H1 (cell line): ENCODE data around the gene IFNA17. TPM values are rescaled to one million over a fixed set of nuclear protein-coding genes. Genes with fewer than 3 reads are reported as not detected.

Experiments
- CTCF ChIA-PET: fragments of 300-600 bp; sonication (Branson Sonifier 250); formaldehyde crosslinking; loops from one replicate; lab custom pipeline; 2021; ENCODE audit not compliant: partially characterized antibody; lab: Charles Lee
- POLR2A ChIA-PET: fragments of 300-600 bp; sonication (Branson Sonifier 250); formaldehyde crosslinking; loops from one replicate; lab custom pipeline; 2021; ENCODE audit warnings: inconsistent platforms; ENCODE audit not compliant: partially characterized antibody; lab: Charles Lee
- DNase-seq, 2 experiments: peaks; one replicate each; pipeline versions ENCODE4 v3.0.0 to v3.0.0-alpha.2; 2010 to 2022; ENCODE audit warnings: low spot score in 2 of 2, low read depth in 1 of 2, mixed read lengths in 1 of 2
- FAIRE-seq: peaks from 2 replicates; lab custom pipeline; 2011; peaks lifted over from hg19 to GRCh38; lab: Jason Lieb, UNC
- H2AFZ ChIP-seq: 2 replicates; pipeline ENCODE4 v1.8.1; 2012; ENCODE audit warnings: low read length, inconsistent platforms
- H2AK5ac ChIP-seq: 2 replicates; pipeline ENCODE4 v1.6.1; 2013; ENCODE audit warnings: low read depth, low read length
- H2BK120ac ChIP-seq: replicated peaks from 2 replicates; pipeline ENCODE3; 2013; ENCODE audit warnings: low read depth, low read length, inconsistent platforms
- H2BK12ac ChIP-seq: 2 replicates; pipeline ENCODE4 v1.6.1; 2013; ENCODE audit warnings: low read depth, low read length
- H2BK15ac ChIP-seq: 2 replicates; pipeline ENCODE4 v1.6.1; 2013; ENCODE audit warnings: low read length
- H2BK20ac ChIP-seq: 2 replicates; pipeline ENCODE4 v1.6.1; 2013; ENCODE audit warnings: low read length
- H2BK5ac ChIP-seq: 2 replicates; pipeline ENCODE4 v1.6.1; 2013; ENCODE audit warnings: low read depth, low read length
- H3K14ac ChIP-seq: 2 replicates; pipeline ENCODE4 v1.6.1; 2013; ENCODE audit warnings: inconsistent platforms; ENCODE audit not compliant: insufficient read length
- H3K18ac ChIP-seq: 2 replicates; pipeline ENCODE4 v1.6.1; 2013; ENCODE audit warnings: low read length; ENCODE audit errors: extremely low read depth
- H3K23ac ChIP-seq: 2 replicates; pipeline ENCODE4 v1.6.1; 2013; ENCODE audit warnings: inconsistent platforms; ENCODE audit not compliant: insufficient read length
- H3K23me2 ChIP-seq: 2 replicates; pipeline ENCODE4 v1.6.1; 2013; ENCODE audit warnings: low read depth, low read length
- H3K27ac ChIP-seq: 2 replicates; pipeline ENCODE4 v1.6.1; 2011; ENCODE audit warnings: low read depth, low read length, inconsistent platforms
- H3K27me3 ChIP-seq, 4 experiments: replicated peaks in 1 of 4; 1 replicate in 1 of 4; 2 replicates in 3 of 4; pipeline versions ENCODE4 v1.6.1 to v1.8.1; 2011 to 2013; ENCODE audit warnings: low read length in 3 of 4, mild to moderate bottlenecking in 3 of 4, inconsistent platforms in 2 of 4, mixed read lengths in 2 of 4, moderate library complexity in 1 of 4; ENCODE audit not compliant: control insufficient read depth in 3 of 4, insufficient read depth in 3 of 4; ENCODE audit errors: extremely low read depth in 1 of 4
- H3K36me3 ChIP-seq, 4 experiments: 2 replicates each; pipeline versions ENCODE4 v1.6.1 to v1.8.1; 2011 to 2013; ENCODE audit warnings: mild to moderate bottlenecking in 4 of 4, low read length in 3 of 4, moderate library complexity in 2 of 4, control low read depth in 1 of 4, inconsistent platforms in 1 of 4; ENCODE audit not compliant: insufficient read depth in 4 of 4, control insufficient read depth in 2 of 4
- H3K4ac ChIP-seq: replicated peaks from 2 replicates; pipeline ENCODE3; 2013; ENCODE audit warnings: low read length, low read depth, mixed read lengths, inconsistent platforms; ENCODE audit not compliant: insufficient read length
- H3K4me1 ChIP-seq, 4 experiments: replicated peaks in 1 of 4; 1 replicate in 1 of 4; 2 replicates in 3 of 4; pipeline versions ENCODE4 v1.6.1 to v1.8.1; 2011 to 2013; ENCODE audit warnings: low read length in 3 of 4, inconsistent platforms in 2 of 4, mixed read lengths in 1 of 4; ENCODE audit not compliant: insufficient read depth in 4 of 4, control insufficient read depth in 3 of 4
- H3K4me2 ChIP-seq, 2 experiments: 2 replicates each; pipeline versions ENCODE4 v1.6.1 to v1.8.1; 2011 to 2013; ENCODE audit warnings: low read depth in 2 of 2, low read length in 2 of 2, control low read depth in 1 of 2, inconsistent platforms in 1 of 2, mild to moderate bottlenecking in 1 of 2; ENCODE audit not compliant: insufficient read depth in 1 of 2
- H3K4me3 ChIP-seq, 4 experiments: fragments of 200-600, 300-600 bp in 1 of 4; sonication (generic), shearing (Covaris generic), sonication (Bioruptor Twin) in 1 of 4; 2 replicates each; pipeline versions ENCODE4 v1.5.1 to v1.8.1; 2011 to 2016; ENCODE audit warnings: low read length in 4 of 4, low read depth in 3 of 4, control low read depth in 2 of 4, inconsistent platforms in 2 of 4, mild to moderate bottlenecking in 2 of 4, mixed read lengths in 1 of 4, moderate library complexity in 1 of 4; ENCODE audit not compliant: insufficient read depth in 2 of 4; ENCODE audit errors: extremely low read depth in 1 of 4
- H3K56ac ChIP-seq: replicated peaks from 2 replicates; pipeline ENCODE3; 2013; ENCODE audit warnings: low read depth, mild to moderate bottlenecking, mixed read lengths, low read length, inconsistent platforms; ENCODE audit not compliant: insufficient read length
- H3K79me1 ChIP-seq: 2 replicates; pipeline ENCODE4 v1.6.1; 2013; ENCODE audit warnings: low read depth, low read length, control low read depth
- H3K79me2 ChIP-seq, 2 experiments: 2 replicates each; pipeline versions ENCODE4 v1.6.1 to v1.8.1; 2012 to 2013; ENCODE audit warnings: low read length in 2 of 2, mild to moderate bottlenecking in 2 of 2, inconsistent platforms in 1 of 2; ENCODE audit not compliant: insufficient read depth in 2 of 2, control insufficient read depth in 1 of 2
- H3K9ac ChIP-seq, 4 experiments: replicated peaks in 1 of 4; 1 replicate in 1 of 4; 2 replicates in 3 of 4; pipeline versions ENCODE4 v1.6.1 to v1.8.1; 2011 to 2013; ENCODE audit warnings: low read depth in 3 of 4, low read length in 3 of 4, control low read depth in 2 of 4, mild to moderate bottlenecking in 2 of 4, moderate library complexity in 2 of 4, inconsistent platforms in 1 of 4; ENCODE audit errors: extremely low read depth in 1 of 4
- H3K9me3 ChIP-seq, 2 experiments: 2 replicates each; pipeline versions ENCODE4 v1.6.1 to v1.8.1; 2012 to 2013; ENCODE audit warnings: mild to moderate bottlenecking in 2 of 2, moderate library complexity in 2 of 2, control low read depth in 1 of 2, inconsistent platforms in 1 of 2, low read depth in 1 of 2, low read length in 1 of 2, mixed read lengths in 1 of 2; ENCODE audit not compliant: insufficient read depth in 2 of 2
- H4K20me1 ChIP-seq, 2 experiments: replicated peaks in 1 of 2; 2 replicates each; pipeline versions ENCODE3 to v1.8.1; 2011 to 2013; ENCODE audit warnings: inconsistent platforms in 2 of 2, low read length in 2 of 2, mild to moderate bottlenecking in 1 of 2; ENCODE audit not compliant: insufficient read depth in 2 of 2, control insufficient read depth in 1 of 2
- H4K5ac ChIP-seq: 2 replicates; pipeline ENCODE4 v1.6.1; 2013; ENCODE audit warnings: low read length, low read depth, mixed read lengths, inconsistent platforms; ENCODE audit not compliant: insufficient read length
- H4K8ac ChIP-seq: 2 replicates; pipeline ENCODE4 v1.8.0; 2013; ENCODE audit warnings: mild to moderate bottlenecking, moderate library complexity, low read length, inconsistent platforms; ENCODE audit not compliant: insufficient read depth; ENCODE audit errors: extremely low read depth
- H4K91ac ChIP-seq: replicated peaks from 2 replicates; pipeline ENCODE3; 2013; ENCODE audit warnings: low read length, mixed read lengths, inconsistent platforms; ENCODE audit not compliant: insufficient read length
- BACH1 ChIP-seq: IDR thresholded peaks from 2 replicates; pipeline ENCODE4 v1.6.1; 2012; ENCODE audit warnings: low read length, improper control_type of control experiment
- EGR1 ChIP-seq: IDR thresholded peaks from 2 replicates; pipeline ENCODE4 v1.6.1; 2011; ENCODE audit warnings: low read depth, low read length, borderline replicate concordance
- NANOG ChIP-seq: IDR thresholded peaks from 2 replicates; pipeline ENCODE4 v1.6.1; 2011; ENCODE audit warnings: low read length, low read depth, mild to moderate bottlenecking, inconsistent platforms; ENCODE audit not compliant: insufficient read depth, poor library complexity, severe bottlenecking
- NRF1 ChIP-seq: IDR thresholded peaks from 2 replicates; pipeline ENCODE4 v1.6.1; 2011; ENCODE audit warnings: mild to moderate bottlenecking, low read depth, low read length, improper control_type of control experiment
- RBBP5 ChIP-seq: IDR thresholded peaks from 2 replicates; pipeline ENCODE4 v1.7.1; 2012; ENCODE audit warnings: low read depth, mild to moderate bottlenecking, inconsistent platforms, low read length, moderate library complexity, borderline replicate concordance
- RXRA ChIP-seq: IDR thresholded peaks from 2 replicates; pipeline ENCODE4 v1.6.1; 2011; ENCODE audit warnings: low read depth, mild to moderate bottlenecking, low read length, moderate library complexity; ENCODE audit not compliant: insufficient read depth
- WGBS, 2 experiments: shearing (Covaris generic) in 1 of 2; methylation state at CpG; one replicate each; pipeline versions ENCODE4 v1.1.6 to v1.1.7; 2013 to 2015; ENCODE audit warnings: low lambda C conversion rate in 2 of 2, mixed read lengths in 2 of 2, inconsistent platforms in 1 of 2, low coverage in 1 of 2, missing lambda C conversion rate in 1 of 2; ENCODE audit not compliant: insufficient replicate concordance in 2 of 2, insufficient coverage in 1 of 2, insufficient read length in 1 of 2; ENCODE audit errors: extremely low coverage in 1 of 2, missing lambda C conversion rate in 1 of 2; 5-methylcytosine and 5-hydroxymethylcytosine counted together
- polyA plus RNA-seq, 7 experiments: library from polyadenylated mRNA; depleted of rRNA in 3 of 7; stranded (reverse) in 5 of 7; unstranded in 2 of 7; fragments of >200 nt in 5 of 7; fragments of 200-250 nt in 2 of 7; gene quantifications; 1 replicate in 5 of 7; 2 replicates in 1 of 7; 4 replicates in 1 of 7; pipeline versions ENCODE4 v1.2.1 to v1.2.3, GENCODE V29; 2011 to 2013; ENCODE audit warnings: missing spikeins in 2 of 7, mixed read lengths in 2 of 7
- total RNA-seq: library from RNA; stranded (reverse); fragmentation: NEBNext Ultra II Directional; extraction: Animal tissue kit (Norgen Biotek cat#: 25700); gene quantifications from 2 replicates; pipeline ENCODE4 v1.2.1, GENCODE V29; 2021

The IFNA17 gene
- total and polyA plus RNA-seq, 2 of the 8 experiments (the other 6 are each of a cell fraction or from before 2014, with no cell fraction given), result not detected

DNA sequence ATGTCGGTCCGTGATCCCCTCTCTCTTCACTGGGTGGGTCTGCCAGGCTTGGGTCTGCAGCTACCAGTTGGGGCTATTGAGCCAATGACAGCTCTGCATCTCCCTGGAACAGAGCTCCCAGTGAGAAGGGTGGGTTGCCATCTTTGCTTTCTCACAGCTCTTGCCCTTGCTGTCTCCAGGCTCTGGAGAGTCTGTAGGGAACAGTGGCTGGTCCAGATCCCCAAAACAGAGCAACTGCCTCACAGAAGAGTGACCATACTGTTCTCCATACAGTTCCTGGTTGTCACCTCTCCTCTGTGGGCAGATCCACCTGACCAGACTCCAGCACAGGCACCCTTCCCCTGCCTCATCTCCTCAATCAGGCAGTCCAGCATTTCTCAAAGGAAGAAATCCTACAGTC is 5.2 kb upstream of the IFNA17 start:
- Histone ChIP-seq H2BK15ac (no peak overlapping the region), H3K14ac (no peak overlapping the region), H3K9me3 (no peaks in the 10 kb centered on the region), H4K5ac (no peak overlapping the region), H3K79me1 (no peaks in the 10 kb centered on the region), H3K4me2 (no peak overlapping the region), H3K27me3 (no peaks in the 10 kb centered on the region), H3K79me2 (no peaks in the 10 kb centered on the region), H2BK5ac (no peak overlapping the region), H2BK20ac (no peak overlapping the region), H3K4me3 (no peak overlapping the region), H3K56ac (no peak overlapping the region), H3K18ac (no peak overlapping the region), H3K4me1 (no peaks in the 10 kb centered on the region), H3K27ac (no peak overlapping the region), H3K9ac (no peak overlapping the region), H2BK120ac (no peak overlapping the region), H4K8ac (no peak overlapping the region), H3K4ac (no peak overlapping the region), H4K20me1 (no peaks in the 10 kb centered on the region), H2AK5ac (no peak overlapping the region), H4K91ac (no peak overlapping the region), H3K23ac (no peak overlapping the region), H2BK12ac (no peak overlapping the region), H3K23me2 (no peaks in the 10 kb centered on the region), H3K36me3 (no peaks in the 10 kb centered on the region), H2AFZ (peak overlapping the region; percentile 32; the same call in 1 of the 2 replicates)
- CTCF ChIA-PET, result interaction anchor here (0.6 to 3.0 kb wide), 11 partner anchors 18 to 555 kb away, joined by 3 to 17 read pairs (median 4); no protein-coding TSS in a partner anchor
- no peak for DNase-seq
- FAIRE-seq, result no peak
- TF ChIP-seq BACH1 (no peak), EGR1 (no peak), RXRA (no peak), RBBP5 (no peak), NANOG (no peak), NRF1 (no peak)
- POLR2A ChIA-PET, result no interaction called here
- WGBS, 2 experiments, result 100% methylated on average over 2 of the region's 2 CpGs; no CpG with 5 or more reads in 1 of the 2 experiments
